ENCODE measurements around the gene TRIM40. TPM values are rescaled to one million over a fixed set of nuclear protein-coding genes. Genes with fewer than 3 reads are reported as not detected.

Gene TRIM40
- total RNA-seq, 1 experiment from 2014 or later: not detected

GRCh38 chr6:30093951-30094661, 41.8 kb upstream of the TRIM40 start:
- Histone ChIP-seq H3K36me3 (ENCODE audit: control insufficient read depth, insufficient read depth, low read length) (no peaks in the 10 kb centered on the region), H3K4me3 (ENCODE audit: low read depth in 2 of 2, low read length in 2 of 2) (no peak overlapping the region), H3K27me3 (ENCODE audit: control insufficient read depth, insufficient read depth, low read length) (0 out of 2 replicates have a peak, but pooled peaks cover 2% of the 10 kb centered on the region), H3K4me1 (ENCODE audit: control insufficient read depth, insufficient read depth, low read length) (no peaks in the 10 kb centered on the region), H3K9me3 (ENCODE audit: control insufficient read depth, insufficient read depth, low read depth, low read length) (no peaks in the 10 kb centered on the region), H3K27ac (ENCODE audit: low read length) (no peak overlapping the region)
- CTCF ChIA-PET: no interaction called here
- POLR2A ChIA-PET: no interaction called here
- in situ Hi-C loops (cut with HindIII; ENCODE audit: low pct_unique_long_range_greater_than_20kb, low sequenced_read_pairs): no loop called here
- no peak for TF ChIP-seq REST (IDR thresholded peaks at IDR 0.05; ENCODE audit: insufficient read depth in 1 of 2, low read depth in 2 of 2, low read length in 1 of 2)
- no peak for TF ChIP-seq TCF7L2 (IDR thresholded peaks at IDR 0.05; ENCODE audit: low read depth, low read length)
- no peak for TF ChIP-seq POLR2AphosphoS5 (IDR thresholded peaks at IDR 0.05; ENCODE audit: low read depth, low read length)
- TF ChIP-seq SIN3A (IDR thresholded peaks at IDR 0.05; ENCODE audit: borderline replicate concordance, insufficient read depth, low read depth, low read length): no peak
- TF ChIP-seq CTCF (IDR thresholded peaks at IDR 0.05): no peak
- intact Hi-C loops (cut with micrococcal nuclease; ENCODE audit: unreplicated experiment): no loop called here
- ATAC-seq: no peak
- DNase-seq (ENCODE audit: low read depth, low spot score): no peak
- no TSS peak for BruUV-seq (replicated peaks)

GRCh38 chr6:30096829-30097228, 39.1 kb upstream of the TRIM40 start:
- DNase-seq (ENCODE audit: low read depth, low spot score): no peak
- no peak for ATAC-seq
- no TSS peak for BruUV-seq (replicated peaks)
- TF ChIP-seq CTCF (IDR thresholded peaks at IDR 0.05) (no peak), REST (IDR thresholded peaks at IDR 0.05; ENCODE audit: insufficient read depth in 1 of 2, low read depth in 2 of 2, low read length in 1 of 2) (no peak), TCF7L2 (IDR thresholded peaks at IDR 0.05; ENCODE audit: low read depth, low read length) (no peak), POLR2AphosphoS5 (IDR thresholded peaks at IDR 0.05; ENCODE audit: low read depth, low read length) (no peak), SIN3A (IDR thresholded peaks at IDR 0.05; ENCODE audit: borderline replicate concordance, insufficient read depth, low read depth, low read length) (no peak)
- Histone ChIP-seq H3K9me3 (ENCODE audit: control insufficient read depth, insufficient read depth, low read depth, low read length) (no peaks in the 10 kb centered on the region), H3K4me3 (ENCODE audit: low read depth in 2 of 2, low read length in 2 of 2) (no peak overlapping the region), H3K27ac (ENCODE audit: low read length) (no peak overlapping the region), H3K27me3 (ENCODE audit: control insufficient read depth, insufficient read depth, low read length) (peaks cover 7% of the 10 kb centered on the region), H3K4me1 (ENCODE audit: control insufficient read depth, insufficient read depth, low read length) (peaks cover 9% of the 10 kb centered on the region), H3K36me3 (ENCODE audit: control insufficient read depth, insufficient read depth, low read length) (no peaks in the 10 kb centered on the region)
- in situ Hi-C loops (cut with HindIII; ENCODE audit: low pct_unique_long_range_greater_than_20kb, low sequenced_read_pairs) (no loop called here), intact Hi-C loops (cut with micrococcal nuclease; ENCODE audit: unreplicated experiment) (no loop called here)
- ChIA-PET POLR2A (no interaction called here), CTCF (no interaction called here)

Measured in Panc1 (cell line).